K562 (cell line): ENCODE data around the gene OR1D2.

Experiments used
- CTCF ChIP-seq, 3 experiments: IDR thresholded peaks in 2 of 3; conservative IDR thresholded peaks in 1 of 3; 2 replicates each; pipeline ENCODE4 v1.5.1; 2011 to 2012; ENCODE audit warnings: low read length in 3 of 3, mild to moderate bottlenecking in 3 of 3, control low read depth in 2 of 3, improper control_type of control experiment in 1 of 3, inconsistent platforms in 1 of 3, low read depth in 1 of 3, mixed read lengths in 1 of 3, moderate library complexity in 1 of 3; ENCODE audit not compliant: insufficient read depth in 2 of 3
- TGIF2 ChIP-seq: sonication (generic); formaldehyde crosslinking; IDR thresholded peaks from 2 replicates; pipeline ENCODE4 v1.8.1; 2022; ENCODE audit warnings: mild to moderate bottlenecking, missing genetic modification reagents, moderate library complexity
- ZNF274 ChIP-seq: IDR thresholded peaks from 2 replicates; pipeline ENCODE4 v1.6.1; 2011; ENCODE audit warnings: low read depth, mild to moderate bottlenecking, low read length, moderate library complexity, borderline replicate concordance

GRCh38 chr17:3104322-3104721, at the start of gene OR1D2:
- TF ChIP-seq CTCF (IDR thresholded peaks at IDR 0.05 in 2 of 3, conservative IDR thresholded peaks at IDR 0.05 in 1 of 3; ENCODE audit: insufficient read depth in 2 of 3, low read depth in 1 of 3, low read length in 3 of 3) (no peak), ZNF274 (no peak), TGIF2 (CRISPR knock-in tag) (no peak)
